HG03280 (cell line): Measurements from ENCODE around the gene REPIN1.

Experiments used
- ATAC-seq: cut with Tn5 transposase; IDR thresholded peaks from one replicate; pipeline ENCODE4 v1.9.1; 2021; ENCODE audit warnings: mild to moderate bottlenecking, moderate library complexity; ENCODE audit not compliant: unreplicated experiment

Gene REPIN1

DNA sequence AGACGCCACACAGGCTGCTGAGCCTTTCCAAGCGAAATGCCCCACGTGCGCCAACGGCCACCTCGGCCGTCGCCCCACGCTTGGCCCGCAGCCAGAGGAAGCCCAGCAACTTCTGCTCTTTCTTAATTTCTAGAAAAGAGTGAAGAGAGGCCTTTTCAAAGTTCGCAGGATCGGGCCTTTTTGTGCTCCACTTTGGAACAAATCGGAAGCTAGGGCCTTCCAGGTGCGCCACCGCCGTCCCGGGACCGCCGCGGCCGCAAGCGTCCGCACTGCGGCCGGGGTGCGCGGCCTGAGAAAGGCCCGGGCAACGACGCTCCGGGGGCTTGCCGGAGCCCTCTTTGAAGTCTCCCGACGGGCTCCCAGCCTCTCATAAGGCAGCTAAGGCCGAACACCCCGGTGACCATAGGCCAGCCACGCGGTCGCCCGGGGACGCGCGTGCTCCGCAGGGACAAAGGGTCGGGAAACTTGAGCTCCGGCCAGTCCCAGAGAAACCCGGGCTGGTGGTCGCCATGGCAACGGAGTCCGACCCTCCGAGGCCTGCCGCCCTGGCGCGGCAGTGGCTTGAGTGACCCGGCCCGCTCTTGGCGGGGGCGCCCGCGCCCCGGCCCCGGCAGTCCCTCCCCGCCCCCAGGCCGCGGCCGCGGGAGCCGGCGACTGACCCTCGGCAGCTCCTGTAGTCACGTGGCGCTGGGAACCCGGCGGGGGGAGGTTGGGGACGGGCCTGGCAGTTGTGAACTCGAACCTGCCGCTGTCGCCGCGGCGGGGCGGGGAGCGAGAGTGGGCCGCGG lies at the start of gene REPIN1:
Gene REPIN1 (plus strand): TSS at position 727 of the 788 bp plus-strand sequence. CDS start 890 bp downstream, outside the sequence.
- ATAC-seq: peak; percentile 67

DNA sequence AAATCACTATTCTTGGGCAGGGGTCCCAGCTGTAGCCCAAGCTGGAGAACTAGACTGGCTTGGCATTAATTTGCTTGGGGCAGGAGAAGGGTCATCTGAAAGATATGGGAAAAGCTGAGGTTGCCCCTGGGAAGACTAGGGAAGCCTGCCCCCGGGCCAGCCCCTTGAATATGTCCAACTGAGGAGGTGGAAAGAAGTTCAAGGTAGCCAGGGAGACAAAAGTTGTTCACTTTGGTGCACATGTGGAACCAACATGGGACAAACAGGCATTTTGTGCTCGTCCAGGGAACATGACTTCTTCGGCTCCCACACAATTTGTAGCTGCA lies 46.9 kb upstream of the REPIN1 start:
- no peak for ATAC-seq

DNA sequence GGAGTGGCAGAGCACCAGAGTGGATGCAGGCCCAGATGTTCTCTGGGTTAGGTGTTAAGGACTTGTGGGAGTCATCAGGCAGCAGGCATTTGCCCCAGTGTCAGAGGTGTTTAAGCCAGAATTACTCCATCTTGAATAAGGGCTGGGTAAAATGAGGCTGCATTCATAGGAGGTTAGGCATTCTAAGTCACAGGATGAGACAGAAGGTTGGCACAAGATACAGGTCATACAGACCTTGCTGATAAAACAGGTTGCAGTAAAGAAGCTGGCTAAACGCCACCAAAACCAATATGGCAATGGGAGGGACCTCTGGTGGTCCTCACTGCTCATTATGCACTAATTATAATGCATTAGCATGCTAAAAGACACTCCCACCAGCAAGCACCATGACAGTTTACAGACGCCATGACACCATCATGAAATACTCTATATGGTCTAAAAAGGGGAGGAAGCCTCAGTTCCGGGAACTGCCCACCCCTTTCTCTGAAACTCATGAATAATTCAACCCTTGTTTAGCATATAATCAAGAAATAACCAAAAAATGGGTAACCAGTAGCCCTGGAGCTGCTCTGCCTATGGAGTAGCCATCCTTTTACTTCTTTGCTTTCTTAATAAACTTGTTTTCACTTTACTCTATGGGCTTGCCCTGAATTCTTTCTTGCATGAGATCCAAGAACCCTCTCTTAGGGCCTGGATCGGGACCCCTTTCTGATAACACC lies 46.3 kb upstream of the REPIN1 start:
- peak; percentile 39 for ATAC-seq

DNA sequence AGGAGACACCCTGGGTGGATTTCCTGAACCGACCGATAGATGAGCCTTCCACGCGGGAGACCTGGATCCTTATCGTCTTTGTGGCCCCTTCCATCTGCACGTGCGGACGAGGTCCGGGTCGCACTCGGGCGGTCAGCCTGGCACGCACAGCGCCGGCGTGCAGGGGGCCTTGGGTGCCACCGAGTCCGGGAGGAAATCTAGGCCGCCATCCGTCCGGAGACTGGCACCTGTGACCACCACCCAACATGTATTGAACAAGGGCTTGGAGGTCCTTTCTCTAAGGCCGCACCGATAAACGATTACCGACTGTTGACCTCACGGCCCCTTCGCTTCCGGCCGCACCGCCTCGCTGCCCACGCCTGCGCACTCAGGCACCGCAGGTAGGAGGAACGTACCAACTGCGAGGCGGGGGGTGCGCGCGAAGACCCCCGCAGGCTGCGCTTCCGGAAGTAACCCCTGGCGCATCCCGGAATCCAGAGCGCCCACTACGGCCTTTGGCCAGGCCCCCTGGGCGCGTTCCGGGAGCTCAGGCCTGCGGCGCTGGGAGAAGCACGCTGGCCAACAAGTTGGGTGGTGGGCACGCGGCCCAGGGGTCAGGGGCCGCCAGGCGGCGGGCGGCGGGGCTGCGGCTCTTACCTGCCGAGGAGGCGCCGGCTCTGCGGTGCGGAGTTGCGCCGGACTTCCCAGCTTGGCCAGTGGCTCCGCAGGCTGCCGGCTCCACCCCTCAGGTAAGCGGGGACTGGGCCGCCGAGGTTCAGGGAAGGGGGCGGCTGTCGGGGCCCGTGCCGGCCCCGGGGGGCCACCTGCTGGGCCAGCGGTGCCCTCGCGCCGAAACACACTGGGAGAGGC lies 45.6 kb upstream of the REPIN1 start, which contains the start of the genes ACTR3C and LRRC61:
Gene ACTR3C (minus strand): TSS at position 713 of the 849 bp plus-strand sequence. CDS start 28,249 bp downstream, outside the sequence.
Gene LRRC61 (plus strand): TSS at position 523 of the 849 bp plus-strand sequence. CDS start 13,507 bp downstream, outside the sequence.
- ATAC-seq: peak; percentile 66

DNA sequence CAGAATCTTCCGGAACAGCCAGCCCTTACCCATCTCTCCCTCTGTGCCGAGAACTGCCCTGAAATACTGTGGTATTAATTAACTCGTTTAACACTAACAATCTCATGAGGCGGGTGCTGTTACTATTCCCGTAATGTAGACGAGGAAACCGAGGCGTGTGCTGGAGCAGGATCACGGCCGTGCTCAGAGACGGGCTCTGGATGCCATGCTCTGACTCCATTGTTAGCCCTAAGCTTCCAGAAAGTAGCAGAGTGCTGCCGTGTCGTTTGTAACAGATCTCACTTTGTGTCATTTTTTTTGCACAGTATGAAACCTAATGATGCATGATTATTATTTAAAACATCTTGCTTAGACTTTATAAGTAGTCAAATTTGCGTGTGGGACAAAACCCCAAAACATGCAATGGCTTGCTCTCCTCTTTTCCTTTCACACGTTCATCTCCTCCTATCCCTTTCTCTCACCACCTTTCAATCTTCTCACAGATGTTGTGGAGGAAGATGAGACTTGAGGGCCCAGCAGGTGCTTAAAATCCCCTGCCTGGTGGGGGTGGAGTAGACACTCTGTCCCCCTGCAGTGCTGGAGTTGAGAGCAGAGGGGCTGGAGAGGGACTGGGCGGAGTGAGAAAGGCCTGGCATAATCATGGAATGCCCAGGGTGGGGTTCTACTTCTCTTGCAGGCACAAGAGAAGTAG lies 44.8 kb upstream of the REPIN1 start:
- peak; percentile 14 for ATAC-seq

DNA sequence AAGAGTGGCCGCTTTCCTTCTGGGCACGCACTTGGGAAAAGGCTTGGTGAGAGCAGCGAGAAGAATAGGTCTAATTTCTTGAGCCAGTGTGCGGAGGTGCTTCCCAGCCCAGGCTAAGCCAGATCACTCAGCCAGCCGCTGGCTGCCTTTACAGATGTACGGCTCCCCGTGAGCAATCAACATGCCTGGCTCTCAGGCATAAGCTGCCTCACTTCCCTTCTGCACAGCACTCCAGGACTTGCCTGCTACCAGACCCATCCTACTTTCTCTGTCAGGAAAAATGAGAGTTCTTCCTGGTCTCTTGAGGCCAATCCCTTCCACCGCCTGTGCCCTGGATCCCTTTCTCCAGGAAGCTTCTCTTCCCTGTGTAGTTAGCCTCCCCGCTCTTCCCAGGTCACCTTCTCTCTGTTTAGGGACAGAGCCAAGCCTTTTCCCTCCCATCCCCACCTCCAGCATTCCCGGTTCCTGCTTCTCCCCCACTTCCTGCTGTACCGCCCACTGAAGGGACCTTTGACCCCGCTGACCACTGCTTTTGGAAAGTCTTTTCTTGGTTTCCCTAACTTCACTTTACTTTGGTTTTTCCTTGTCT lies 44.2 kb upstream of the REPIN1 start:
- ATAC-seq: no peak

DNA sequence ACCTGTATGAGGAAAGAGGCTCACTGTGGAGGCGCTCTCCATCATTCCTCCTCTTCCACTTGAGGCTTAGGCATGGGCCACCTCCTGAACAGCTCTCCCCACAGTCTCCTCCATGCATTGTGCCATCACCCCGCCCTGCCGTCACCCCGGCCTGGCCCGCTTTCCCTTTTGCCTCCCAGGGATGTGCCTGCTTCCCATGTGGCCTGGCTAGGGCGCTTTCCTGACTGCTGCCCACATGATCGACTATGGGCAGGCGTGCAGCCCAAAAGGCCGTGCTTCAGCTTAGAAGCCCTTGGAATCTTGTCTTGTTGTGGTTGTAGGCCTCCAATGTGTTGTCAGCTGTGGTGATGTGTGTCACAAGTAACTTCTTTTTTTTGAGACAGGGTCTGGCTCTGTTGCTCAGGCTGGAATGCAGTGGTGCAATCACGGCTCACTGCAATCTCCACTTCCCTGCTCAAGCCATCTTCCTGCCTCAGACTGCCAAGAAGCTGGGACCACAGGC lies 43.5 kb upstream of the REPIN1 start:
- ATAC-seq: no peak

DNA sequence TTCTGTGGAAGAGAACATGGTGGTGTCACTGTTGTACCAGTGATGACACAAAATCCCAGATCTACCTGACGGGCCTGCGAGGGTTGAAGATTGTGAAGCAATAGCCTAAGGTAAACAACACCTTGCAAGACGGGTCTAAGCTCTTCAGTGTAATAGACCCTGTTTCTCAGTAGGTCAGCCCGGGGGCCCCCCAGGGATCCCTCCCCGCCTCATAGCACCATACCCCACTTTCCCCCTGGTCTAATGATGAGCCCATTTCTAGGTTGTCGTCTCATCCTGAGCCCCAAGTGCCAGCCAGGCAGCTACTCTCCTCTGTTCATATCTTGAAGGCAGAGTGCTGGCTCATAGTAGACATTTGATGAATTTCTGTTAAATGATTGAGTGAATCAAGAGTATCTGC lies 42.7 kb upstream of the REPIN1 start:
- no peak for ATAC-seq

DNA sequence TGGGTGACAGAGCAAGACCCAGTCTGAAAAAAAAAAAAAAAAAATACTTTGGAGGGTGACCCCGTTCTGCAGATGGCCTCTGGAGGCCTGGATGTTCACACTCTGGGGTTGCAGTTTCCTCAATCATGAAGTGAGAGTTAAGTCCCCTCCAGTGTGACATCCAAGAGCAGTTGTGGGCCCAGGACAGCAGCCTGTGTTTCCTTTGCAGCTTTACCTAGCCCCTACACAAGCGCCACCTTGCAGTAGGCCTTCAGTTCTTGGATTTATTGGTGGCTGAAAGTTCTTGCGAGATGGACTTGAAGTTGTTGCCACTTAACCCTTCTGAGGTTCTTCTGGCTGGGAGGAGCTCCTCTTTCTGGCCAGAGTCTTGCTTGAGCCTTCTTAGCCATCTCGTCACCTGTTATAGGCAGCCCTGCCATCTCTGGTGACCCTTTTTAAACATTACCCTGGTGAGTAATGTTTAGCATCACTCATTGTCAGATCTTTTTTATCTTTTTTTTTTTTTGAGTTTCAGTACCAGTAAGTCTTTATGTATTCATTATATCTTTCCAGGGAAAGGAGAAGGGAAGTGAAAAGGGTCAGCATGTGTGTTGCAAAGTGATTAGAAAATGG lies 41.9 kb upstream of the REPIN1 start:
- ATAC-seq: no peak

DNA sequence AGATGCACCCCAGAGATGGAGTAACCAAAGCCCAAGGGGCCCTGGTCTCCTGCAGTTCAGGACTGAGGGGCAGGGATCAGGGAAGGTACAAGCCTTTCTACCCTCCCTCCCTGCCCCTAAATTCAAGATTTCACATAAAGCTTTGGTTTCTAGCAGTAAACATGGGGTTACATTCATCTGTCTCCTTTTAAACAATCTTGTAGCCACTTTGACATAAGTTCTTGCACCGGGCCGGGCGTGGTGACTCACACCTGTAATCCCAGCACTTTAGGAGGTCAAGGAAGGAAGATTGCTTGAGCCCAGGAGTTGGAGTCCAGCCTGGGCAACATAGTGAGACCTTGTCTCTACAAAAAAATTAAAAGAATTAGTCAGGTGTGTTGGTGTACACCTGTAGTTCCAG lies 41.3 kb upstream of the REPIN1 start:
- no peak for ATAC-seq

DNA sequence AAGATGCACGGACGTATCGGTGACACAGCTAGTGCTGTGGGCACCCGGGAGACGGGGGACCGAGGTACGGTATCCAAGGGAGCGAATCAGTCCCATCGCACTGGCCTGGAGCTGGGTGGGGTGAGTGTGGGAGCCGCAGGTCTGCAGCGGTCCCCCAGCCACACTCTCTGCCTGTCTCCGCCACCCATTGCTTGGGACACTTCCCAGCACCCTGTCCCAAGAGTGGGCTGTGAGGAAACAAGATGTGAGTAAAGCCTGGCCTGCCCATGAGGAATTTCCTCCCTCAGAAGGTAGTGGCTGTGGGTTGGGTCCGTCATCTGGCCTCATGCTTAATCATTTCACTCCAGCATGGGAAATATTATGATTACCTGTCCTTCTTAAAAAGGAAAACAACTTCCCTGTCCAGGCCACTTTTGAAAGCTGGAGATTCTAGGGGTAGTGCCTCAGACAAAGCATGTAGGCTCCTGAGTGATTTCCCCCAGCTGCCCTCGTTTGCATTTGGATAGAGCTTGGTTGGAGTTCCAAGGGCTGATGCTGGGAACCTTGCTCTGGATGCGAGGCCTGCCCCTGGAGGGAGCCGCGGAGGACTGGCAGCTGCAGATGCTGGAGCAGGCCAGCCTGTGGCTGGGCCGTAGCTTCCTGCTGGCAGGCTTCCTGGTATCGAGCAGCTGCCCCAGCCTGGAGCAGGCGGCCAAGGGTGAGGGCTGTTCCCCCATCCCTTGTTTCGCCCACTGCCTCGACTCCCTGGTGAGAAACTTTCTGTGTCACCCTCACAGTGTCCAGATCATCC lies 39.1 kb upstream of the REPIN1 start:
- no peak for ATAC-seq

DNA sequence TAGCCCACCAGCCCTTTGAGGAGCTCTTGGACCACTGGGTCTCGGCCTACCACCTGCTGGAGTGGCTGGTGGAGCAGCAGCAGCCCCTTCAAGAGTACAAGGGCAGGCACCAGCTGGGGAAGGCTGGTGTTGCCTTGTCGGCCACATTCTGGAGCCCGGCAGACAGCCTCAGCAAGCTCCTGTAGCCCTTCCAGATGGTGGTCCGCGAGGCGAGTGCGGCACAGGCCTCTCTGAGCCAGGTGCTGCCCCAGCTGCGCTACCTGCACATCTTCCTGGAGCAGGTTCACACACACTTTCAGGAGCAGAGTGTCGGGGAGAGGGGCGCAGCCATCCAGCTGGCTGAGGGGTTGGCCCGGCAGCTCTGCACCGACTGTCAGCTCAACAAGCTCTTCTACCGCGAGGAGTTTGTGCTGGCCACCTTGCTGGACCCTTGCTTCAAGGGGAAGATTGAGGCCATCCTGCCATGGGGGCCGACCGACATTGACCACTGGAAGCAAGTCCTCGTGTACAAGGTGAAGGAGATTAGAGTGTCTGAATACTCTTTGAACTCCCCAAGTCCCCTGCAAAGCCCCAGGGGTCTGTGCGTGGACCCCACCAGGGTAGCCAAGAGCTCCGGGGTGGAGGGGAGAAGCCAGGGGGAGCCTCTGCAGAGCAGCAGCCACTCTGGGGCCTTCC lies 38.3 kb upstream of the REPIN1 start:
- no peak for ATAC-seq

DNA sequence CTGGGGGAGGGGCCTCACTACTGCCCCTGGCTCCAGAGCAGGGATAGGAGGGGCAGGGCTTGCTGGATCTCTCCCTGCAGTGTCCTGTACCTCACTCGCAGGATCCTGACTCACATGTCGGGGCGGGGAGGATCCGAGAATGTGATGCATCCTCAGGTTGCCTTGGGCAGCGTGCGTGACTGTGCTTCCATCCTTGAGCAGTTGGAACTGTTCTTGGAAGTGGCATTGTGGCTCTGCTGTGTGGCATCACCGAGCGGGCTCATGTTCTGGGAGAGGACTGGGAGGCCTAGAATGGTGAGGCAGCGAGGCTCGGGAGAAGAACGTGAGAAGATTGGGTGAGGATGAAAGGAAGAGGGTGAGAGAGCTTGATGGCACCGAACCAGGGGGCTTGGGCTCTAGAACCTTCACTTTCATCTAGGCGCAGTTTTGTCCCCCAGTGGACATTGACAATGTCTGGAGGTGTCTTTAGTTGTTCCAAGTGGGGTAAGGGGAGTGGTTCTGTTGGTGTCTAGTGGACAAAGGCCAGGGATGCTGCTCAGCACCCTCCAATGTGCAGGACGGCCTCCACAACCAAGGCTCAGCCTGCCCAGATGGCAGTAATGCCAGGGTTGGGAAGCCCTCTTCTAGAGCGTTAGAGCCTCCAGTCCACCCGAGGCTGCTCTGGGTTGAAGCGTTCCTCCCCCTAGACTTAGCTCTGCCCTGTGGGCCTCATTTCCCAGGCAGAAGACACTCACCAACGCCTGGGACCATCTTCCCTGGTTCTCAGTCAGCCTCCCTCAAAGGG lies 35.6 kb upstream of the REPIN1 start:
- no peak for ATAC-seq

DNA sequence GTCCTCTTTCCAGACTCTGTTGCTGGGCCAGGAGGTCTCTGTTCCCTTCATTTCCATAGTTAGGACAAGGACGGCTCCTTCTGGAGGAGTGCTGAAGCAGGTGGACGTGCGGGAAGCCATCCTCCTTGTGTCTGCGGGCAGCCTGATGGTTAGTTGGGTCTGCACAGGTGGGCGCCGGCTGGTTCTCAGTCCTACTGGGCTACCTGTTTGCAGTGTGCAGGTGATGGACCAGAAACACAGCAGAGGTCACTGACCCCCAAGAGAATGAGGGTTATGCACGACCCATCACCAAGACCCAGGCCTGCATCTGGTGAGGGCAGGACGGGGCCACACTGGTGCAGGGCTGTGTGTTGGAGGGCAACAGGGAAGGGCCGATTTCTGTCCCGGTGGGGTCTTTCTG lies 35.0 kb upstream of the REPIN1 start:
- ATAC-seq: no peak

DNA sequence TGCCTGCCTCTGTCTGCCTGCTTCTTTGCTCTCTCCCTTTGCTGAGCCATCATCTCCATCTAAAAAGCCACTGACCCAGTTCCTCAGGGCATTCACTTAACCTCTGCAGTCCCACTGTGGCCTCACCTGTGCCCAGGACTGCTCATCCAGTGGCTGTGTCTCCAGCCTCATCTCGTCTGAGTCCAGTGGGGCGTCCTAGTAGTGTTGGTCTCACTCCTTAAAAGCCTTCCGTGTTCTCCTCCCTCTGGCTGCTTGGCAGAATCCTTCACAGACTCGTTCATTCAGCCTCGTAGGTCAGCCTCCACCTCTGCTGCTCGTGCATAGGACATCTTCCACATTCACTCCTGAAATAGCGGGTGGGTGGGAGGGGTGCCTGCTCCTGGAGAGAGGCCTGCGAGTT lies 34.5 kb upstream of the REPIN1 start:
- ATAC-seq: no peak

DNA sequence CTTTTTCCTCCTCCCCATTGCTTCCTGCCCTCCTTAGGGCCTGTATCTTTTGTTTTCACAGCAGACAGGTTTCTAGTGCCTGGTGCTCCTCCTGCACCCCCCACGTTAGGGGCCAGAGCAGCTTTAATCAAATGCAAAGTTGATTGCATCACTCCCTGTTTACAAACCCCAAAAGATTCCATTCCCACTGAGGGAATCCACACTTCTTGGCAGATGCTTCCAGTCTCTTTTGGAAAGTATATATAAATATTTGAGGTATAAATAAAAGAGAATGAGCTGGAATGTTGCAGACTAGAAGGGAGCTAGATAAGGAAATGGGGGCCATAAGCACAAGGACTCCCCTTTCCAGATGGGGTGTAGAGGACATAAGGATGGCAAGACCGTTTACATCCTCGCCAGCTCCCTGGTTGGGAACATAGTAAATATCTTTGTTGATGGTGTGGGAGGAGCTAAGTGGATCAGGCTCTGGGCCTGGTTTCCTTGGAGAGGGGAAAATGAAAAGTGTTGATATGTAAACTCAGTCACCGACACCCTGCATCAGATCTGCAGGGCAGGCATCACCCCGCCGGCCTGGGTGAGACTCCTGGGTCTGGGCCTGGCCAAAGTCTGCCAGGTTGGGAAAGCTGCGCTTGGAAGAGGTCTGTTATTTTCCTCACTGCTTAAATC lies 33.4 kb upstream of the REPIN1 start:
- ATAC-seq: no peak

DNA sequence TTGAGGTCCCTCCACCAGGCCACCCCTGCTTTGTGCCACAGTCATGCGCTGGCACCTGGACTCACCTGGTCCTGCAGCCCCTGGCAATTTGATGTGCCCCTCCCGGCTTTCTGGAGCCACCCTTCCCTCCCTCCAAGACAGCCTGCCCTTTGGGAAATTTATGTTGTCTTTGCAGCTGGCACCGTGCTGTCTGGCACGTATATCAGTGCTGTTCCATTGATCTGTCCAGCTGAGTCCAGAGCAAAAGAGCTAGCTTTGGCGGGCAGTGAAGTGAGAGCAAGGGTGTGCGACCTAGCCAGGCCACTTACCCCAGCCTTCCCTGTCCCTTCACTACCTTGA lies 32.9 kb upstream of the REPIN1 start:
- no peak for ATAC-seq
